WTC11 (cell line): ENCODE data around the gene PNMA8B. TPM values are rescaled to one million over a fixed set of nuclear protein-coding genes. Genes with fewer than 3 reads are reported as not detected.

Experiments used
- ATAC-seq: fragments of 200-7000 bp; cut with Tn5 transposase; 2 replicates; pipeline ENCODE4 v1.10.0; 2021; ENCODE audit warnings: mild to moderate bottlenecking, moderate library complexity
- CTCF ChIA-PET: fragments of 300-600 bp; sonication (Branson Sonifier 250); formaldehyde crosslinking; loops from one replicate; lab custom pipeline; 2021; ENCODE audit warnings: antibody characterized with exemption; lab: Charles Lee
- POLR2A ChIA-PET: fragments of 350-600 bp; sonication (Branson Sonifier 250); formaldehyde crosslinking; loops from one replicate; lab custom pipeline; 2021; ENCODE audit warnings: antibody characterized with exemption; lab: Charles Lee
- DNase-seq: peaks from one replicate; pipeline ENCODE4 v3.0.0; 2021; ENCODE audit warnings: low spot score
- H3K27ac Mint-ChIP-seq: 2 replicates; pipeline ENCODE4 v1.8.0; 2021; ENCODE audit warnings: mixed read lengths
- H3K27me3 Mint-ChIP-seq: 2 replicates; pipeline ENCODE4 v1.8.0; 2021; ENCODE audit warnings: low read depth, mild to moderate bottlenecking, moderate library complexity, mixed read lengths
- H3K36me3 Mint-ChIP-seq: 2 replicates; pipeline ENCODE4 v1.8.0; 2021; ENCODE audit warnings: mixed read lengths
- H3K4me1 Mint-ChIP-seq: 2 replicates; pipeline ENCODE4 v1.8.0; 2022; ENCODE audit warnings: mixed read lengths
- H3K4me3 Mint-ChIP-seq: 2 replicates; pipeline ENCODE4 v1.8.0; 2021; ENCODE audit warnings: mild to moderate bottlenecking, moderate library complexity, mixed read lengths
- H3K9me3 Mint-ChIP-seq: 2 replicates; pipeline ENCODE4 v1.8.0; 2021; ENCODE audit warnings: mixed read lengths
- ATF1 ChIP-seq: sonication (generic); formaldehyde crosslinking; IDR thresholded peaks from 2 replicates; pipeline ENCODE4 v1.8.1; 2023; ENCODE audit warnings: mild to moderate bottlenecking, moderate library complexity, missing genetic modification reagents
- CREB1 ChIP-seq: sonication (generic); formaldehyde crosslinking; IDR thresholded peaks from 2 replicates; pipeline ENCODE4 v1.8.0; 2023; ENCODE audit warnings: mild to moderate bottlenecking, missing genetic modification reagents
- ELF4 ChIP-seq: sonication (generic); formaldehyde crosslinking; IDR thresholded peaks from 2 replicates; pipeline ENCODE4 v1.8.1; 2022; ENCODE audit warnings: low read depth, mild to moderate bottlenecking, moderate library complexity, missing genetic modification reagents
- ESRRA ChIP-seq: sonication (generic); formaldehyde crosslinking; IDR thresholded peaks from 2 replicates; pipeline ENCODE4 v1.8.1; 2022; ENCODE audit warnings: mild to moderate bottlenecking, missing genetic modification reagents, borderline replicate concordance
- JAZF1 ChIP-seq: fragments of 250-450 bp; sonication (Bioruptor Pico); IDR thresholded peaks from 2 replicates; pipeline ENCODE4 v1.9.0; 2021; ENCODE audit warnings: moderate library complexity, mild to moderate bottlenecking, inconsistent platforms
- NFE2L1 ChIP-seq: sonication (generic); formaldehyde crosslinking; IDR thresholded peaks from 2 replicates; pipeline ENCODE4 v1.8.1; 2023; ENCODE audit warnings: missing genetic modification reagents
- PRRX2 ChIP-seq: fragments of 250-450 bp; sonication (Bioruptor Pico); IDR thresholded peaks from 2 replicates; pipeline ENCODE4 v1.8.0; 2021; ENCODE audit warnings: mild to moderate bottlenecking
- RELA ChIP-seq: sonication (generic); formaldehyde crosslinking; IDR thresholded peaks from 2 replicates; pipeline ENCODE4 v1.8.1; 2022; ENCODE audit warnings: missing genetic modification reagents, mild to moderate bottlenecking, borderline replicate concordance
- SMAD3 ChIP-seq: sonication (generic); formaldehyde crosslinking; IDR thresholded peaks from 2 replicates; pipeline ENCODE4 v1.8.0; 2022; ENCODE audit warnings: missing genetic modification reagents, mild to moderate bottlenecking, borderline replicate concordance
- SP1 ChIP-seq: sonication (generic); formaldehyde crosslinking; conservative IDR thresholded peaks from 2 replicates; pipeline ENCODE4 v1.8.1; 2022; ENCODE audit warnings: missing genetic modification reagents
- TEAD1 ChIP-seq: sonication (generic); formaldehyde crosslinking; IDR thresholded peaks from 2 replicates; pipeline ENCODE4 v1.8.0; 2022; ENCODE audit warnings: mild to moderate bottlenecking, missing genetic modification reagents
- ZNF232 ChIP-seq: sonication (generic); formaldehyde crosslinking; IDR thresholded peaks from 2 replicates; pipeline ENCODE4 v1.8.0; 2022; ENCODE audit warnings: mild to moderate bottlenecking, missing genetic modification reagents
- ZNF263 ChIP-seq: sonication (generic); formaldehyde crosslinking; IDR thresholded peaks from 2 replicates; pipeline ENCODE4 v1.8.1; 2022; ENCODE audit warnings: low read depth, mild to moderate bottlenecking, moderate library complexity, missing genetic modification reagents
- ZNF317 ChIP-seq: sonication (generic); formaldehyde crosslinking; IDR thresholded peaks from 2 replicates; pipeline ENCODE4 v1.8.1; 2023; ENCODE audit warnings: low read depth, mild to moderate bottlenecking, moderate library complexity, missing genetic modification reagents, borderline replicate concordance
- total RNA-seq: library from RNA; stranded (reverse); gene quantifications from 3 replicates; pipeline ENCODE4 v1.2.3, GENCODE V29; 2021
- TF ChIP-seq, protein P1 (sequence below): sonication (generic); formaldehyde crosslinking; conservative IDR thresholded peaks from 2 replicates; pipeline ENCODE4 v1.8.1; 2023; ENCODE audit warnings: mild to moderate bottlenecking, low read depth, missing genetic modification reagents, moderate library complexity
- TF ChIP-seq, protein P2 (sequence below): sonication (generic); formaldehyde crosslinking; IDR thresholded peaks from 2 replicates; pipeline ENCODE4 v1.8.0; 2022; ENCODE audit warnings: missing genetic modification reagents
- TF ChIP-seq, protein P3 (sequence below): sonication (generic); formaldehyde crosslinking; IDR thresholded peaks from 2 replicates; pipeline ENCODE4 v1.8.0; 2022; ENCODE audit warnings: mild to moderate bottlenecking, missing genetic modification reagents
- TF ChIP-seq, protein P4 (sequence below): sonication (generic); formaldehyde crosslinking; IDR thresholded peaks from 2 replicates; pipeline ENCODE4 v1.8.0; 2022; ENCODE audit warnings: mild to moderate bottlenecking, missing genetic modification reagents

PNMA8B gene
- total RNA-seq, 1 experiment from 2014 or later = 2.8 TPM

DNA sequence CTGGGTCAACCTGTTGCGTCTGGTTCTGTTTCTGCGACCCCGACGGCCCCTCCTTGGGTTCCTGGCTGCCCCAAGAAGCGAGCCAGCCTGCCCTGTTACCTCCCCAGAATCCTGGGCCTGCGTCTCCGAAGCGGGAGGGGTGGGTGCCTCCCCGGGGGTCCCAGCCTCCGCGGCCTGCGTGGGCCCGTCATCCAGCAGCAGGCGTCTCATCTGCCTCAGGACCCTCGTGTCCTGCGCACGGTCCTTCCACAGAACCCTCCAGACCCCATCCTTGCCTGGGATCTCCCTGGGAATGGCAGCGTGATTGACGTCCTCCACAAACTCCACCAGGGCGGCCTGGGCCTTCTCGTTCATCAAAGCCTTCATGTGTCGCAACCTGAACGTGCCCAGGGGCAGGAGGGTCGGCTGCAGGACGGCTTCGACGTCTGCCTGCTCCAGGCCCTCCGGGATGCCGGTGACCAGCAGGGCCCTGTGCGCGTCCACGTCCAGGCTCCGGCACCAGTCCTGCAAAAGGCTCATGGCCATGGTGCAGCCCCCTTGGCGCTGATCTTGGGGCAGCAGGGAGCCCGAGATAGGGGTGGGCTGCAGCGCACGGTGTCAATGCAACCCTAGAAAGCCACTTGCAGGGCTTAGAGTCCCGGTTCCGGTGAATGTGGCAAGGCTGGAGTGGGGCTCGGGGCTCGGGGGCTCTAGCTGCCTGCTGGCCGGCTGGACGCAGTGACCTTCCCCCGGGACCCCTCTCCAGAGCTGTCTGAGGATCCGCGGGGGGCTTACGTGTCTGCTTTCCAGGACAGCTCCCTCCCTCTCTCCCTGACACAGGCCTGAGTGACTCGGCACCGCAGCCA is 504 bp downstream of the PNMA8B start:
- peaks cover 54% of the 10 kb centered on the region for H3K27me3 Mint-ChIP-seq
- H3K4me3 Mint-ChIP-seq = peak overlapping the region; percentile 72
- DNase-seq (no peak), ATAC-seq (no peak)
- TF ChIP-seq JAZF1 (CRISPR knock-in tag) (no peak), ESRRA (CRISPR knock-in tag) (0 out of 2 replicates have a peak, but pooled peaks have one; percentile 37), PRRX2 (CRISPR knock-in tag) (no peak), ATF1 (0 out of 2 replicates have a peak, but pooled peaks have one; percentile 24), SP1 (CRISPR knock-in tag) (no peak), SMAD3 (CRISPR knock-in tag) (no peak), ELF4 (no peak), ZNF232 (CRISPR knock-in tag) (no peak), ZNF317 (CRISPR knock-in tag) (no peak), RELA (0 out of 2 replicates have a peak, but pooled peaks have one; percentile 41)
- TF ChIP-seq, protein P1, sequence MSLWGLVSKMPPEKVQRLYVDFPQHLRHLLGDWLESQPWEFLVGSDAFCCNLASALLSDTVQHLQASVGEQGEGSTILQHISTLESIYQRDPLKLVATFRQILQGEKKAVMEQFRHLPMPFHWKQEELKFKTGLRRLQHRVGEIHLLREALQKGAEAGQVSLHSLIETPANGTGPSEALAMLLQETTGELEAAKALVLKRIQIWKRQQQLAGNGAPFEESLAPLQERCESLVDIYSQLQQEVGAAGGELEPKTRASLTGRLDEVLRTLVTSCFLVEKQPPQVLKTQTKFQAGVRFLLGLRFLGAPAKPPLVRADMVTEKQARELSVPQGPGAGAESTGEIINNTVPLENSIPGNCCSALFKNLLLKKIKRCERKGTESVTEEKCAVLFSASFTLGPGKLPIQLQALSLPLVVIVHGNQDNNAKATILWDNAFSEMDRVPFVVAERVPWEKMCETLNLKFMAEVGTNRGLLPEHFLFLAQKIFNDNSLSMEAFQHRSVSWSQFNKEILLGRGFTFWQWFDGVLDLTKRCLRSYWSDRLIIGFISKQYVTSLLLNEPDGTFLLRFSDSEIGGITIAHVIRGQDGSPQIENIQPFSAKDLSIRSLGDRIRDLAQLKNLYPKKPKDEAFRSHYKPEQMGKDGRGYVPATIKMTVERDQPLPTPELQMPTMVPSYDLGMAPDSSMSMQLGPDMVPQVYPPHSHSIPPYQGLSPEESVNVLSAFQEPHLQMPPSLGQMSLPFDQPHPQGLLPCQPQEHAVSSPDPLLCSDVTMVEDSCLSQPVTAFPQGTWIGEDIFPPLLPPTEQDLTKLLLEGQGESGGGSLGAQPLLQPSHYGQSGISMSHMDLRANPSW (CRISPR knock-in tag) = 0 out of 2 replicates have a peak, but pooled peaks have one; percentile 35
- TF ChIP-seq, protein P2, sequence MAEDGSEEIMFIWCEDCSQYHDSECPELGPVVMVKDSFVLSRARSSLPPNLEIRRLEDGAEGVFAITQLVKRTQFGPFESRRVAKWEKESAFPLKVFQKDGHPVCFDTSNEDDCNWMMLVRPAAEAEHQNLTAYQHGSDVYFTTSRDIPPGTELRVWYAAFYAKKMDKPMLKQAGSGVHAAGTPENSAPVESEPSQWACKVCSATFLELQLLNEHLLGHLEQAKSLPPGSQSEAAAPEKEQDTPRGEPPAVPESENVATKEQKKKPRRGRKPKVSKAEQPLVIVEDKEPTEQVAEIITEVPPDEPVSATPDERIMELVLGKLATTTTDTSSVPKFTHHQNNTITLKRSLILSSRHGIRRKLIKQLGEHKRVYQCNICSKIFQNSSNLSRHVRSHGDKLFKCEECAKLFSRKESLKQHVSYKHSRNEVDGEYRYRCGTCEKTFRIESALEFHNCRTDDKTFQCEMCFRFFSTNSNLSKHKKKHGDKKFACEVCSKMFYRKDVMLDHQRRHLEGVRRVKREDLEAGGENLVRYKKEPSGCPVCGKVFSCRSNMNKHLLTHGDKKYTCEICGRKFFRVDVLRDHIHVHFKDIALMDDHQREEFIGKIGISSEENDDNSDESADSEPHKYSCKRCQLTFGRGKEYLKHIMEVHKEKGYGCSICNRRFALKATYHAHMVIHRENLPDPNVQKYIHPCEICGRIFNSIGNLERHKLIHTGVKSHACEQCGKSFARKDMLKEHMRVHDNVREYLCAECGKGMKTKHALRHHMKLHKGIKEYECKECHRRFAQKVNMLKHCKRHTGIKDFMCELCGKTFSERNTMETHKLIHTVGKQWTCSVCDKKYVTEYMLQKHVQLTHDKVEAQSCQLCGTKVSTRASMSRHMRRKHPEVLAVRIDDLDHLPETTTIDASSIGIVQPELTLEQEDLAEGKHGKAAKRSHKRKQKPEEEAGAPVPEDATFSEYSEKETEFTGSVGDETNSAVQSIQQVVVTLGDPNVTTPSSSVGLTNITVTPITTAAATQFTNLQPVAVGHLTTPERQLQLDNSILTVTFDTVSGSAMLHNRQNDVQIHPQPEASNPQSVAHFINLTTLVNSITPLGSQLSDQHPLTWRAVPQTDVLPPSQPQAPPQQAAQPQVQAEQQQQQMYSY (CRISPR knock-in tag) = peak; percentile 4; the same call in 1 of the 2 replicates
- POLR2A ChIA-PET = interaction anchor here (1.0 kb wide), 1 partner anchor 166 kb away, joined by 3 read pairs; the partner anchor contains the start of gene DACT3
- H3K4me1 Mint-ChIP-seq = peaks cover 27% of the 10 kb centered on the region
- 0 out of 2 replicates have a peak, but pooled peaks cover 2% of the 10 kb centered on the region for H3K36me3 Mint-ChIP-seq
- CTCF ChIA-PET = interaction anchor here (0.6 to 1.8 kb wide), 15 partner anchors 19 to 748 kb away, joined by 3 to 15 read pairs (median 5); no protein-coding TSS in a partner anchor
- no peak overlapping the region for H3K27ac Mint-ChIP-seq
- H3K9me3 Mint-ChIP-seq = no peaks in the 10 kb centered on the region

DNA sequence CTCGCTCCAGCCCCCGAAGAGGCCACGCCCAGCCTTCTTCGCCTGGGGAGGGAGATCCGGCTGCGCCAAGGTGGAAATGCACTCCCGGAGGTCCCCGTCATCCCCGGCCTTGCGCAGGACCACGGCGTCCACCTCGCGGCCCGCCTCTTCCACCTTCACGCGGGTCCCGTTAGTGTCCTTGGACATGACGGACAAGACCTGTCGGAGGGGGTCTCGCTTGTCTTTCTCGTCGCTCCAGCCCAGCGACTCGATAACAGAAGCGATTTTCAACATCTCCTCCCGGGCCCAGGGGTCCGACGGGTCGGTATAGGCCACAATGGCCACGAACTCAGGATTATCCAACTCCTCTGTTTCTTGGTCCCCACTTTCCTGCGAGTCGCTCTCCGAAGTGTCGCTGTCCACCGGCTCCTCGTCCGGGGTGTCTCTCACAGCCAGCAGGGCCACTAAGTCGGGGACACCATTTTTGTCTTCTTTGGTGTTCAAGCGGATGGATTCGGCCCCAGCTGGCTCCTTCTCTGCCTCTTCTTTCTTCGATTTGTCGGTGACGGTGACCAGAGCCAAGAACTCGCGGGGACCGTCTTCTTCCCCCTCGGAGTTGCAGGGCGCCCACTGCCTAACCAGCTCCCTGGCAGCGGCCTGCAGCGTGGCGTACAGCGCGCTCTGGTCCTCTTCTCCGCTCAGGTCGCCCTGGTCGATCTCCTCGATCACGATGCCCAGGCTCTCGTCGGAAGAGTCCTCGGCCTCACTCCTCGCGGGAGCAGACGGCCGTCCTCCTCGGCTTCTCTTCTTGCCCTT is 1.3 kb downstream of the PNMA8B start:
- no peaks in the 10 kb centered on the region for H3K9me3 Mint-ChIP-seq
- ATAC-seq (no peak), DNase-seq (no peak)
- H3K4me3 Mint-ChIP-seq = peak overlapping the region; percentile 72
- no peak overlapping the region for H3K27ac Mint-ChIP-seq
- peaks cover 32% of the 10 kb centered on the region for H3K4me1 Mint-ChIP-seq
- no peak for TF ChIP-seq TEAD1 (CRISPR knock-in tag)
- TF ChIP-seq, protein P3, sequence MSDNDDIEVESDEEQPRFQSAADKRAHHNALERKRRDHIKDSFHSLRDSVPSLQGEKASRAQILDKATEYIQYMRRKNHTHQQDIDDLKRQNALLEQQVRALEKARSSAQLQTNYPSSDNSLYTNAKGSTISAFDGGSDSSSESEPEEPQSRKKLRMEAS (CRISPR knock-in tag) = no peak
- TF ChIP-seq ZNF263 (CRISPR knock-in tag) = peak; percentile 10; the same call in 1 of the 2 replicates
- TF ChIP-seq, protein P4, sequence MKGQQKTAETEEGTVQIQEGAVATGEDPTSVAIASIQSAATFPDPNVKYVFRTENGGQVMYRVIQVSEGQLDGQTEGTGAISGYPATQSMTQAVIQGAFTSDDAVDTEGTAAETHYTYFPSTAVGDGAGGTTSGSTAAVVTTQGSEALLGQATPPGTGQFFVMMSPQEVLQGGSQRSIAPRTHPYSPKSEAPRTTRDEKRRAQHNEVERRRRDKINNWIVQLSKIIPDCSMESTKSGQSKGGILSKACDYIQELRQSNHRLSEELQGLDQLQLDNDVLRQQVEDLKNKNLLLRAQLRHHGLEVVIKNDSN (CRISPR knock-in tag) = no peak
- TF ChIP-seq, protein P1 (CRISPR knock-in tag) = no peak
- no peak for TF ChIP-seq CREB1 (CRISPR knock-in tag)
- no peak for TF ChIP-seq NFE2L1 (CRISPR knock-in tag)
- ChIA-PET CTCF (interaction anchor here (0.5 kb wide), 1 partner anchor 214 kb away, joined by 3 read pairs; no protein-coding TSS in a partner anchor), POLR2A (no interaction called here)
- 0 out of 2 replicates have a peak, but pooled peaks cover 2% of the 10 kb centered on the region for H3K36me3 Mint-ChIP-seq
- H3K27me3 Mint-ChIP-seq = peaks cover 63% of the 10 kb centered on the region
